ENCODE measurements around the gene TRPC1.

The TRPC1 gene

GRCh38 chr3:142839831-142840230, 116.0 kb downstream of the TRPC1 start:
- DNase-seq: no peak

GRCh38 chr3:142844339-142844977, 120.6 kb downstream of the TRPC1 start:
- no peak for DNase-seq

- DNase-seq: no peak
Measured at GRCh38 chr3:142846779-142847577, 123.1 kb downstream of the TRPC1 start.

GRCh38 chr3:142849148-142849547, 125.3 kb downstream of the TRPC1 start:
- no peak for DNase-seq

GRCh38 chr3:142850395-142851023, 126.7 kb downstream of the TRPC1 start:
- no peak for DNase-seq

- no peak for DNase-seq
Measured at GRCh38 chr3:142852009-142852408, 128.2 kb downstream of the TRPC1 start.

GRCh38 chr3:142853270-142854168, 129.7 kb downstream of the TRPC1 start:
- DNase-seq: peak; percentile 30

- DNase-seq: no peak
Measured at GRCh38 chr3:142857056-142857455, 133.2 kb downstream of the TRPC1 start.
